NCI-H526 treated with DMSO at 0.1 percent for 48 hours (cell line): ENCODE data around the gene HS6ST3.
"Not testable (repeated sequence)": the region's sequence is repeated elsewhere in the genome, so short reads cannot be mapped to it uniquely, and the experiment has no call there.

Experiments used
- DNase-seq: peaks from one replicate; lab custom pipeline; 2025; lab: John Stamatoyannopoulos, UW

HS6ST3 gene

DNA sequence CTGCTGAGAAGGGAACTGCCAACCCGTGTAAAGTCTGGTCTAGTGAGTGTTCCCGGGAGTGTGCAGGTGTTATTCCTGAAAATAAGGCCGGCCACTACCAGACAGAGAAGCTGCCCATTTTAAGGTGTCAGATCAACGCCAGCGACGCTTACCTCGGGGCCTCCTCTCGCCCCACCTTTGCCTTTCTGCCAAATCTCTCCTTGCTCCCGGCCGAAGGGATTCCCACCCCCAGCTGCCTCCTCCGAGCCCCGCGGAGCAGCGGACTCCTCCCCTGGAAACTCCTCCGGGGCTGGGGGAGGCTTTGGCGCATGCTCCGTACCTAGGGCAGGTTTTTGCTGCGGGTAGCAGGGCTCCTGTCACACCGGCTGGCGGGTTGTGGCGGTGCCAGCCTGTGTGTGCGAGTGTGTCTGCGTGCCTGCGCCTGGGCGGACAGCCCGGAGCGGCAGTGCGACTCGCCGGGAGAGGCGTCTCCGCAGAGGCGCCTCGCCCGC lies at the start of gene HS6ST3:
Gene HS6ST3 (plus strand): TSS at position 359 of the 491 bp plus-strand sequence.
- peak; percentile 92 for DNase-seq

DNA sequence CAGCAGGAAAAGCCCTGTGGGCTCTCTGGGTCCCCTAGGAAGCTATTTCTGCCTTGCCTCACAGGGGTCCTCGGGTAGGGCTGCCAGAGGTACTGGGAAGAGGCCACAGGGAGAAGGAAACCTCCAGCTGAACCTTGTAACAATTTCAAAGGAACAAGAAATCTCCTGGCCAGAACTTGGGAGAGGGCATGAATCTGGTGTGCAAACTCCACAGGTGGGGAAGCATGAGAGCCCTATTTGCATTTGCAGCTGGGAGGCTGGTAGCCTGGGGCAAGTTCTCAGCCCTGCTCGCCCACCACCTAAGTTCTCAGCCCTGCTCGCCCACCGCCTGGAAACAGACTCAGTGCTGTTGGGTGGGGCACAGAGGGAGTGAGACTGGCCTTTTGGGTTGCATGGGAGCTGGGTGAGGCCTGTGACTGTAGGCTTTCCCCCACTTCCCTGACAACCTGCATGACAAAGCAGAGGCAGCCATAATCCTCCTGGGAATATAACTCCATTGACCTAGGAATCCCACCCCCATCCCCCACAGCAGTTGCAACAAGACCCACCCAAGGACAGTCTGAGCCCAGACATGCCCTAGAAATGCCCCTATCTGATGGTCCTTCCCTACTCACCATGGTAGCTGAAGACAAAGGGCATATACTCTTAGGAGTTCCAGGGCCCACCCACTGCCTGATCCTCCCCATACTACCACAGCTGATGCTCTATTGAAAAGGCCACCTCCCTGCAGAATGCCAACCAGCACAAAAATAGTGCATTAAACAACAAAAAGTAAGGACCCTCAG lies 48.4 kb upstream of the HS6ST3 start:
- no peak for DNase-seq

DNA sequence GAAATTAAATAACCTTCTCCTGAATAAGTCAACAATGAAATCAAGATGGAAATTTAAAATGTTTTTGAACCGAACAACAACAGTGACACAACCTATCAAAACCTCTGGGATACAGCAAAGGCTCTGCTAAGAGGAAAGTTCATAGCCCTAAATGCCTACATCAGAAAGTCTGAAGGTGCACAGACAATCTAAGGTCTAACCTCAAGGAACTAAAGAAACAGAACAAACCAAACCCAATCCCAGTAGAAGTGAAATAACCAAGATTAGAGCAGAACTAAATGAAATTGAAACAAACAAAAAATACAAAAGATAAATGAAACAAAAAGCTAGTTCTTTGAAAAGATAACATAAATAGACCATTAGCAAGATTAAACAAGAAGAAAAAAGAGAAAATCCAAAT lies 45.7 kb upstream of the HS6ST3 start:
- no peak for DNase-seq

DNA sequence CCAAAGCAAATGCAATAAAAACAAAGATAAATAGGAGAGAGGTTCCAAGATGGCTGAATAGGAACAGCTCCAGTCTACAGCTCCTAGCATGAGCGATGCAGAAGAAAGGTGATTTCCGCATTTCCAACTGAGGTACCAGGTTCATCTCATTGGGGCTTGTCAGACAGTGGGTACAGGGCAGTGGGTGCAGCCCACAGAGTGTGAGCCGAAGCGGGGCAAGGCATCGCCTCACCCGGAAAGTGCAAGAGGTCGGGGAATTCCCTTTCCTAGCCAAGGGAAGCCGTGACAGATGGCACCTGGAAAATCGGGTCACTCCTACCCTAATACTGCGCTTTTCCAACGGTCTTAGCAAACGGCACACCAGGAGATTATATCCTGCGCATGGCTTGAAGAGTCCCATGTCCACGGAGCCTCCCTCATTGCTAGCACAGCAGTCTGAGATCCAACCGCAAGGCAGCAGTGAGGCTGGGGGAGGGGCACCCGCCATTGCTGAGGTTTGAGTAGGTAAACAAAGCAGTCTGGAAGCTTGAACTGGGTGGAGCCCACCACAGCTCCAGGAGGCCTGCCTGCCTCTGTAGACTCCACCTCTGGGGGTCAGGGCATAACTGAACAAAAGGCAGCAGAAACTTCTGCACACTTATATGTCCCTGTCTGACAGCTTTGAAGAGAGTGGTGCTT lies 43.3 kb upstream of the HS6ST3 start:
- DNase-seq: not testable (repeated sequence)

DNA sequence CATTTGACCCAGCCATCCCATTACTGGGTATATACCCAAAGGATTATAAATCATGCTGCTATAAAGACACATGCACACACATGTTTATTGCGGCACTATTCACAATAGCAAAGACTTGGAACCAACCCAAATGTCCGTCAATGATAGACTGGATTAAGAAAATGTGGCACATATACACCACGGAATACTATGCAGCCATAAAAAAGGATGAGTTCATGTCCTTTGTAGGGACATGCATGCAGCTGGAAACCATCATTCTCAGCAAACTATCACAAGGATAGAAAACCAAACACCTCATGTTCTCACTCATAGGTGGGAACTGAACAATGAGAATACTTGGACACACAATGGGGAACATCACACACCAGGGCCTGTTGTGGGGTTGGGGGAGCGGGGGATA lies 39.0 kb upstream of the HS6ST3 start:
- not testable (repeated sequence) for DNase-seq

DNA sequence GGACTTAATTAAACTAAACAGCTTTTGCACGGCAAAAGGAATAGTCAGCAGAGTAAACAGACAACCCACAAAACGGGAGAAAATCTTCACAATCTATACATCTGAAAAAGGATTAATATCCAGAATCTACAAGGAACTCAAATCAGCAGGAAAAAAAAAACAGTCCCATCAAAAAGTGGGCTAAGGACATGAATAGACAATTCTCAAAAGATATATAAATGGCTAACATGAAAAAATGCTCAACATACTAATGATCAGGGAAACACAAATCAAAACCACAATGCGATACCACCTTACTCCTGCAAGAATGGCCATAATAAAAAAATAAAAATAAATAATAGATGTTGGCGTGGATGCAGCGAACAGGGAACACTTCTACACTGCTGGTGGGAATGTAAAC lies 38.4 kb upstream of the HS6ST3 start:
- DNase-seq: not testable (repeated sequence)

DNA sequence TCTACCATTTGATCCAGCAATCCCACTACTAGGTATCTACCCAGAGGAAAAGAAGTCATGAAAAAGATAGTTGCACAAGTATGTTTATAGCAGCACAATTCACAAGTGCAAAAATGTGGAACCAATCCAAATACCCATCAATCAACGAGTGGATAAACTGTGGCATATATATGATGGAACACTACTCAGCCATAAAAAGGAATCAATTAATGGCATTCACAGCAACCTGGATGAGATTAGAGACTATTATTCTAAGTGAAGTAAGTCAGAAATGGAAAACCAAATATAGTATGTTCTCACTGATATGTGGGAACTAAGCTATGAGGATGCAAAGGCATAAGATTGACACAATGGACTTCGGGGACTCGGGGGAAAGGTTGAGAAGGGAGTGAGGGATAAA lies 38.0 kb upstream of the HS6ST3 start:
- DNase-seq: not testable (repeated sequence)

DNA sequence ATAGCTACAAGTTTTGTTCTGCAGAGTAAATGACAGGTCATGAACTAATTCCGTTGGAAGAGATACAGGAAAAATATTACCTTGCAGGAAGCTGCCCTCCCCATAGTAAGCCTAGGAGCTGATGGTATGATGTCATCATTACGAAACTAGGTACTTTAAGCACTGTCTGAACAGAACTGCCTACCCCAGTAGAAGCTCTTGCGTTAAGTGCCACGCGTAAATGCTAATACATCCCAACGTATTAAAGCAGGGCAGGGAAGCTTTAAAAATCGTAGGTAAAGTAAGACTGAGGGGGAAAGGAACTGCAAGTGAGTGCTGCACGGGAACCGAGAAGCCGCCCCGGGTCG lies 37.3 kb upstream of the HS6ST3 start:
- peak; percentile 35 for DNase-seq

DNA sequence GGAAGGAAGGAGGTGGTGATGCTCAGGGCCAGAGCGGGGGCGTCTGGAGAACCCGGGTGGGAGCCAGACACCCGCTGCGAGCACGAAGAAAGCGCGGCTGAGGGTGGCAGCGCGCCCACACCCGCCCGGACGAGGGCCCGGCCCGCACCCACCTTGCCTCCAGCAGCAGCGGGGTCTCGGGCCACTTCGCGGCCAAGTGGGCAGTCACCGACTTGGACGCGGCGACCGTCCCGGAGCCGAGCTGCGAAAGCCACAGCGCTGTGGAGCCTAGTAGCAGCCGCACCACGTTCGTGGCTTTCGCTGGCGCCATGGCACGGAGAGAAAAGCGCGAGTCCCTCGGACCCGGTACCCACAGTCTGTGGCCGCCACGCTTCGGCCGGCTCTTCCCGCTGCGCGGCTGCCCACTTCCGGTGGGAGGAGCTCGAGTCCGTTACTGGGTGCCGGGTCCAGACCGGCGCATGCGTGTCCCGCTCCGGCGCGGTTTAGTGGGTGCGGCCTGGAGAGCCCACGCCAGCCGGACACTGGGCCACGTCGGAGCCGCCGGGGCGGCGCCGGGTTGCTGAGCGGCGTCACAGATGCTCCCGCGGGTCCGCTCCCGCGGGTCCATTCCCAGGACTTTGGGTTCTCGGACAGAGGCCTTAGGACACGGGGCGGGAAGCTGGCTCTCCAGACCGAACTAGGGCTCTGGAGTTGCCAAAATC lies 36.8 kb upstream of the HS6ST3 start, which contains the start of gene UGGT2:
Gene UGGT2 (minus strand): TSS at position 399 of the 701 bp plus-strand sequence. CDS start 89 bp downstream, at position 310.
- DNase-seq: peak; percentile 93

DNA sequence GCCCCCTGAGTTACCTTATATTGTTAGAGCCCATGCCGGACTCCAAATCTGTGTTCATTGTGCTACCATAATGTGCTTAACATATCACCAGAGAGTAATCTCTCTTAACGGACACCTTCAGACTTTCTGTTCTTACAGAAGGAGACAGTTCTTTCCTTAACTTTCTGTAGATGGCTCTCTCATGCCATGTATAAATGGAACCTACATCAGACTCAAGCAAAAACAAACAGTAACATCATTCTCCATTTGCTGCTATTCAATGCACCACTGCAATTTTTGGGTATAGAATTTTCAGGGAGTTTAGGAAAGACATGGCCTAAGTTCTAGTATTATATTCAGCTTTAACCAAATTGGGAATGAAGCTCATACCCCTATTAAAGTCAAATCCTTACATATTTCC lies 24.1 kb upstream of the HS6ST3 start:
- DNase-seq: no peak

DNA sequence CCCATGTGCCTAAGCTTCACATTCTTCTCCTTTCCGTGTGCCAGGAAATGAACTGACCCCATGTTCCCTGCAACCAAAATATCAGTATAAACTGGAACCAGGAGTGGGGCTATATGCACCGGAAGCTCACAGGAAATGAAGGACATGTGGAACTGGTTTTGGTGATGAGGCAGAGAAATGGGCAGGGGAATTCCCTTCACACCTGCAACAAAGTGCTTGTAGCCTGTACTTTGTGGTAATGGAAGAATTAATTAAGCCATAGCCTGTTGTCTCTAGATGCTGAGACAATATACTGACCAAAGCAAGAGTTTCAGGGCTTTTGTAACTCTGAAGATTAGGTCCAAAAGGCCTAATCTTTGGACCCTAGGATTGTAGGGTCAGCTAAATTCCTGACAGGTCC lies 21.2 kb upstream of the HS6ST3 start:
- no peak for DNase-seq

DNA sequence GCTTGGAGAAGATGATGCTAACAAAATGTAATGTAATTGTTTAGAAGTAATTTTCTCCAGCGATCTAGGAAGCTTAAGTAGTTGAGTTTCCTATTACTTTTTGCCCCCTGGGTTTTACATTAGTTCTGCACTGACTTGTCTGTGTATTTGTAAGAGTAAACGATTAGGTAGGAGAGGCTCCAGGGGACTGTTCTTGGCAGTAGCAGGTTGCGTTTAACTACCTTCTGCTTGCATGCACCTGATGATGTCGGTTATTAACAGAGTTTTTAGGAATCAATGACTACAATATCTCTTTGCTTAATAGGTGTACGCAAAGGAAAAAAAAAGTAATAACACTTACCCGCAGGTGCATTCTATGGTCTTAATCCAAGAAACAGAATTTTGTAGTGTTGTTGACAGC lies 18.4 kb upstream of the HS6ST3 start:
- DNase-seq: peak; percentile 69

DNA sequence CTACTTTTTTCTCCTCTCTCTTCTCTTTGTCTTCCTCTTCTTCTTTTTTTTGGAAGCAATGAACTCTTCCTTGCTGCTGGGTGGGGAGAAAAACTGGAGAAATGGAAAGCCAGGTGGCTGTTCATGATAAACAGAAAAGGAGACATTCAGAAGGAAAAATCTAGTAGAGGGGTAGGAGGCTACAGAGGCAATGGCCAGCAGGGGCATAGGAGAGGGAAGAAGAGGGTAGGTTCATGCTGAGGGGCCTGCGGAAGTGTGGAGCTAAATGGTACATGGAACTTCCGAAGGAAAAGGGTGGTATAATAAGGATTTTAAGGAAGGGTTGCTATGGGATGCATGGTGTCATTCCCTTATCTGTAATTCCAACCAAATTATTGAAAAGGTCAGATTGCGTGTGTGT lies 17.5 kb upstream of the HS6ST3 start:
- no peak for DNase-seq

DNA sequence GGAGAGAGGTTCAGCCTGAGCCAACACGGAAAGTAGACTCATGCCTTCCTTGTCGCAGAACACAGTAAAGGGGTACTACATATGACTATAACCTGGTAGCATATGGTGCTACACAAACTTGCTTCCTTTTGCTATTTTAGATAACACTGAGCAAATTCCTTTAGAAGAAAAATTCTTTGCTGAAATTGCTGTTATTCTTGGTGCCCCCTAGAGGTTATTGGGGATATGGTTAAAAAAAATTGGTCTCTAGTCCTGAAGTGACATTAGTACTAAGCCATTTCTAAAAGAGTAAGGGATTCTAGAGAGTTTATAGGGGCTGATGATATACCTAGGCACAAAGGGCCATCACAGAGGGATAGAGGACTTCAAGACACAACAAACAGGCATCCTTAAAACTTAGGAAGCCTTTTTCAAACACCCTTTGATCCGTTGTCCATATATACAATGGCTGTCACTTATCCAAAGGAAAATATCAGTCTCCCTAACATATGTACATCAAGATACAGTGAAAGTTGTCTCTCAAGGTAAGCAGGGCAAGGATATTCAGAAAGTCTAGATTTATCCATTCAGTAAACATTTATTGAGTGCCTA lies 13.9 kb upstream of the HS6ST3 start:
- DNase-seq: no peak

DNA sequence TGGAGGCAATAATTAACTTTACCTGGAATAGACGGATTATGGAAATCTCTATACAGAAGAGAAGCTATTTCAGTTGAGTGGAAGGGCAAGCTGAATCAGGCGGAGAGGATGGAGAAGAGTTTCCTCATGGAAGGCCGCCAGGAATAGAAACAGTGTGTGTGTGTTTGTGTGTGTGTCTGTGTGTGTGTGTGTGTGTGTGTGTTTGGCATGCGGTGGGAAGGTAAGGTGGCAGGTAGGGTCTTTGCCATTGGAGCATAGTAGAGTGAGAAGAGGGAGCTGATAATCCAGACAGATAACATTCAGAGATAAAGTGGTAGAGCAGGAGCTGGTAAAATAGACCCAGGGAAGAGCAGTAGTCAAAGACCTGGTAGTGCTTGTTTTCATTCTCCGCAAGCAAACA lies 9.2 kb upstream of the HS6ST3 start:
- DNase-seq: no peak

DNA sequence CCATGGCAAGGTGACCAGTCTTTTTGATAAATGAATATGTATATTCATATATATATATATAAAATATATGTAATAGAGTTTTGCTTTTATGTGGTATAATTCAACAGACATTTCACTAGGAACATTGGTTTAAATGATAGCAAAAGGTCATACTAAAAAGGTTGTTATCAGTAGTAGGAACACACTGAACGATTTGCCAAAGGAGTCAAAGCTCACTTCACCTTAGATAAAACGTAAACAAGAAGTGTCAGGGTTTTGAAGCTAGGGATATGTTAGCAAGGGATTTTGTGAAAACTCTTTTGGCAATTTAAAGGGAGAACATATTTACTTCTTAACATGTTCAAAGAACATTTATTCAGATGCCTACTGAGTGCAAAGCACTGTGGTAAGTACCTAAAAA lies 8.0 kb upstream of the HS6ST3 start:
- DNase-seq: no peak

DNA sequence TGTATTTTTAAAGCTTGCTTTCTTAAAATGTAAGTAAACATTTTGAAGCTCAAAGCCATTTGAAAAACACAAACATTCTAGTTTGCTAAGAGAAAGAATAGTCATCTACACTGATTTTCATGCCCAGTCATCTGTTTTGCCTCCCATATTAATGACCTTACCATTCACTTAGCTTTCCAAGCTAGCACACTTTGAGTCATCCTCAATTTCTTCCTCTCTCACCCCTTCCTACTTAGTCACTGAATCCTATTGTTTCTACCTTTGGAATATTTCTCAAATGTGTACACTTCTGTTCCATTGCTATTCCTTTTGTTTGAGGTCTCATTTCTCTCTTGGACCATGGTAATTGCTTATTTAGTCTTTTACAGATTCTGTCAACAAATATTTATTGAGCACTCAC lies 7.3 kb upstream of the HS6ST3 start:
- DNase-seq: no peak

DNA sequence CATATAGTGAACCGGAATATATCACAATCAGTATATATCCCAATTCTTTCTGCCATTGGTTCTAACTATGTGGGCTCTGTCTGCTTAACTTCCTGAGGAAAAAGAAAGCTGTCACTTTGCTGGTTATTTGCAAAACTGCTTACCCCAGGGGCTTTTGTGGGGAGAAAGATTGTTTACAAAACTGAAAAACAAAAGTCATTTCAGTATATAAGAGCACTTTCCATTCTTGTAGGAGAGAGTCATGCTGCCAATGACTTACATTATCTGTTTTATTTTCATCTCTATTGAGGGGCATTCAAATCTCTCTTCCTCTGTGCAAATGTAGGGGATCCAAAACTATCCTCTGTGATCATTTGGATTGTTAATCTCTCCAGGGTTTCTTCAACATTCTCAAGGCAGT lies 3.2 kb upstream of the HS6ST3 start:
- no peak for DNase-seq

DNA sequence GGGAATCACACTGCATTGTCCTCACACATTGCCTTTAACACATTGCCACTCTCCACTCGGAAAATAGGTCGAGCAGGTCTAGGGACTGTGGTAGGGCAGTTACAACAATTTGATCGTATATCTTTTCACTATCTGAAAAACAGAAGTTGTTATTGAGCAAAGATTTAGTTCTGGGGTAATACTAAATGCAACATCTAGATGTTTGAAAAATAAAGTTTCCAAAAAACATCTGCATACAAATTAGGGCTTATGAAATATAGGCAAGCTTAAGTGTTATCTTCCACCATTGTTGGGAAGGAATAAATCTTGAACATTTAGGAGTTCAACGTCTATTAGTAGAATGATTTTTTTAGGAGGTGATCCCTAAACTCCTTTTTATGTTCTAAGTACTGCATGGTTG lies 768 bp upstream of the HS6ST3 start:
- DNase-seq: no peak

DNA sequence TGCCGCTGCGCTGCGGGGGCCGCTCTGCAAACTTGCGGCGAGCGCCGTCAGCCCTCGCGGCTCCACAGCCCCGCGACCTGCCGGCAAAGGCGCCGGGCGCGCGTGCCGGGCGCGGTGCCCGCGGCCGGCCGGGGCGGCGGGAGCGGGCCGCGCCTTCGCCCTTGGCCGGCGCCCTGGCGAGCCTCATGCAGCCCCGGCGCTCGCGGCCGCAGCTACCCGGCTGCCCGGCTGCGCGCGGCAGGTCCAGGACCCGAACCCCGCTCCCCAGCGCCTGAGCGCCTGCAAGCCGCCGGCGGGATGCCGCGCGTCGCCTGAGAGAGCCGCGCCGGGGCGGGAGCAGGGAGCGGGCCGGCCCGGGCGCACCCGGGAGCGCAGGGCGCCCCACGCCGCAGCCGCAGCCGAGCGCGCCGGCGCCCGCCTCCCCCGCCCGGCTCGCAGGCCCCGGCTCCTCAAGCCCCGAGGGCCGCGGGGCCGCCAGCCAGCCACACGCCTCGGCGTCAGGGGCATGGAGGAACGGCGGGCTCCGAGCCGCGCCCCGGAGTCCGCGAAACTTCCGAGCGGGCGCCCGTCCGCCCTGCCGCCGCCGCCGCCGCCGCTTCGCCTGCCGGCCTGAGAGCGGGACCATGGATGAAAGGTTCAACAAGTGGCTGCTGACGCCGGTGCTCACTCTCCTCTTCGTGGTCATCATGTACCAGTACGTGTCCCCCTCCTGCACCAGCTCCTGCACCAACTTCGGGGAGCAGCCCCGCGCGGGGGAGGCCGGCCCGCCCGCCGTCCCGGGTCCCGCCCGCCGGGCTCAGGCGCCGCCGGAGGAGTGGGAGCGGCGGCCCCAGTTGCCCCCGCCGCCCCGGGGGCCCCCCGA lies 564 bp downstream of the HS6ST3 start:
- DNase-seq: peak; percentile 38
